ENCODE data around the gene GPR63.

DNA sequence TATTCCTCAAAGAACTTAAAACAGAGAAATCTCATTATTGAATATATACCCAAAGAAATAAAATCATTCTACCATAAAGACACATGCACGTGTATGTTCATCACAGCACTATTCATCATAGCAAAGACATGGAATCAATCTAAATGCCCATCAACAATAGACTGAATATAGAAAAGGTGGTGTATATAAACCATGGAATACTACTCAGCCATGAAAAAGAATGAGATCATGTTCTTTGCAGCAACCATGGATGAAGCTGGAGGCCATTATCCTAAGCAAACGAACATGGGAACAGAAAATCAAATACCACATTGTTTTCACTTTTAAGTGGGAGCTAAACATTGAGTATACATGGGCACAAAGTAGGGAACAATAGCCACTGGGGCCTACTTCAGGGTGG, 12.3 kb upstream of the GPR63 start:
- TF ChIP-seq CTCF (IDR thresholded peaks at IDR 0.05; ENCODE audit: low read depth, low read length, missing input control) (no peak), GABPA (IDR thresholded peaks at IDR 0.05 in 1 of 2, conservative IDR thresholded peaks at IDR 0.05 in 1 of 2) (no peak), MAX (IDR thresholded peaks at IDR 0.05) (no peak), RAD21 (IDR thresholded peaks at IDR 0.05) (no peak), YY1 (IDR thresholded peaks at IDR 0.05) (no peak), ATF3 (IDR thresholded peaks at IDR 0.05) (no peak), FOXA1 (IDR thresholded peaks at IDR 0.05) (no peak), NR2F2 (IDR thresholded peaks at IDR 0.05) (no peak), TAF1 (conservative IDR thresholded peaks at IDR 0.05) (no peak), FOXA2 (IDR thresholded peaks at IDR 0.05) (no peak), EGR1 (IDR thresholded peaks at IDR 0.05; ENCODE audit: low read depth in 2 of 2) (no peak)
- TF ChIP-seq, protein P1, sequence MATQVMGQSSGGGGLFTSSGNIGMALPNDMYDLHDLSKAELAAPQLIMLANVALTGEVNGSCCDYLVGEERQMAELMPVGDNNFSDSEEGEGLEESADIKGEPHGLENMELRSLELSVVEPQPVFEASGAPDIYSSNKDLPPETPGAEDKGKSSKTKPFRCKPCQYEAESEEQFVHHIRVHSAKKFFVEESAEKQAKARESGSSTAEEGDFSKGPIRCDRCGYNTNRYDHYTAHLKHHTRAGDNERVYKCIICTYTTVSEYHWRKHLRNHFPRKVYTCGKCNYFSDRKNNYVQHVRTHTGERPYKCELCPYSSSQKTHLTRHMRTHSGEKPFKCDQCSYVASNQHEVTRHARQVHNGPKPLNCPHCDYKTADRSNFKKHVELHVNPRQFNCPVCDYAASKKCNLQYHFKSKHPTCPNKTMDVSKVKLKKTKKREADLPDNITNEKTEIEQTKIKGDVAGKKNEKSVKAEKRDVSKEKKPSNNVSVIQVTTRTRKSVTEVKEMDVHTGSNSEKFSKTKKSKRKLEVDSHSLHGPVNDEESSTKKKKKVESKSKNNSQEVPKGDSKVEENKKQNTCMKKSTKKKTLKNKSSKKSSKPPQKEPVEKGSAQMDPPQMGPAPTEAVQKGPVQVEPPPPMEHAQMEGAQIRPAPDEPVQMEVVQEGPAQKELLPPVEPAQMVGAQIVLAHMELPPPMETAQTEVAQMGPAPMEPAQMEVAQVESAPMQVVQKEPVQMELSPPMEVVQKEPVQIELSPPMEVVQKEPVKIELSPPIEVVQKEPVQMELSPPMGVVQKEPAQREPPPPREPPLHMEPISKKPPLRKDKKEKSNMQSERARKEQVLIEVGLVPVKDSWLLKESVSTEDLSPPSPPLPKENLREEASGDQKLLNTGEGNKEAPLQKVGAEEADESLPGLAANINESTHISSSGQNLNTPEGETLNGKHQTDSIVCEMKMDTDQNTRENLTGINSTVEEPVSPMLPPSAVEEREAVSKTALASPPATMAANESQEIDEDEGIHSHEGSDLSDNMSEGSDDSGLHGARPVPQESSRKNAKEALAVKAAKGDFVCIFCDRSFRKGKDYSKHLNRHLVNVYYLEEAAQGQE (IDR thresholded peaks at IDR 0.05): no peak
